IMR-90 (cell line): ENCODE measurements around the gene MPRIP. TPM values are rescaled to one million over a fixed set of nuclear protein-coding genes. Genes with fewer than 3 reads are reported as not detected.

Experiments
- ATAC-seq: fragments of 200-7000 bp; cut with Tn5 transposase; 2 replicates; pipeline ENCODE4 v1.9.1; 2020; ENCODE audit warnings: low read depth, mild to moderate bottlenecking, moderate library complexity
- BruUV-seq: library from RNA; stranded (reverse); fragments of 400-500 nt; replicated peaks from 2 replicates; lab custom pipeline; 2021; lab: Mats Ljungman, UMichigan
- CTCF ChIA-PET: fragments of 300-600 bp; formaldehyde crosslinking; extraction: SDS; loops from one replicate; lab custom pipeline; 2021; ENCODE audit warnings: antibody characterized with exemption; lab: Yijun Ruan, JAX
- POLR2A ChIA-PET: fragments of 300-600 bp; sonication (Branson Sonifier 250); formaldehyde crosslinking; loops from one replicate; lab custom pipeline; 2022; ENCODE audit warnings: antibody characterized with exemption; ENCODE audit not compliant: unreplicated experiment; lab: Charles Lee
- DNase-seq: peaks from one replicate; pipeline ENCODE4 v3.0.0; 2013
- H2AFZ ChIP-seq: replicated peaks from 2 replicates; pipeline ENCODE3; 2013; ENCODE audit warnings: low read length, mild to moderate bottlenecking; ENCODE audit not compliant: poor library complexity
- H2AK5ac ChIP-seq: 2 replicates; pipeline ENCODE4 v1.6.1; 2013; ENCODE audit warnings: low read depth, low read length, inconsistent platforms
- H2AK9ac ChIP-seq: replicated peaks from 2 replicates; pipeline ENCODE3; 2013; ENCODE audit warnings: mild to moderate bottlenecking, low read depth, low read length, moderate library complexity; ENCODE audit not compliant: poor library complexity
- H2BK120ac ChIP-seq: 2 replicates; pipeline ENCODE4 v1.6.1; 2013; ENCODE audit warnings: low read depth, low read length, inconsistent platforms
- H2BK15ac ChIP-seq: 3 replicates; pipeline ENCODE4 v1.6.1; 2013; ENCODE audit warnings: low read depth, low read length, inconsistent platforms
- H2BK20ac ChIP-seq: 2 replicates; pipeline ENCODE4 v1.6.1; 2013; ENCODE audit warnings: low read depth, mild to moderate bottlenecking, inconsistent platforms, low read length, moderate library complexity
- H2BK5ac ChIP-seq: 2 replicates; pipeline ENCODE4 v1.6.1; 2013; ENCODE audit warnings: mild to moderate bottlenecking, low read depth, low read length, inconsistent platforms; ENCODE audit not compliant: poor library complexity, severe bottlenecking
- H3K14ac ChIP-seq: replicated peaks from 2 replicates; pipeline ENCODE4 v1.6.1; 2013; ENCODE audit warnings: low read depth, low read length, inconsistent platforms
- H3K18ac ChIP-seq: 2 replicates; pipeline ENCODE4 v1.6.1; 2013; ENCODE audit warnings: low read depth, low read length, control low read depth
- H3K23ac ChIP-seq: 2 replicates; pipeline ENCODE4 v1.6.1; 2013; ENCODE audit warnings: low read depth, low read length, inconsistent platforms
- H3K27ac ChIP-seq: 2 replicates; pipeline ENCODE4 v1.5.1; 2013; ENCODE audit warnings: mild to moderate bottlenecking, control low read depth, low read length; ENCODE audit not compliant: insufficient read depth
- H3K27me3 ChIP-seq: 2 replicates; pipeline ENCODE4 v1.6.1; 2013; ENCODE audit warnings: low read length; ENCODE audit not compliant: control insufficient read depth, insufficient read depth
- H3K36me3 ChIP-seq: 2 replicates; pipeline ENCODE4 v1.6.1; 2013; ENCODE audit warnings: low read length, mixed read lengths; ENCODE audit not compliant: control insufficient read depth, insufficient read depth
- H3K4ac ChIP-seq: 2 replicates; pipeline ENCODE4 v1.6.1; 2013; ENCODE audit warnings: low read depth, low read length, inconsistent platforms
- H3K4me1 ChIP-seq: 2 replicates; pipeline ENCODE4 v1.6.1; 2013; ENCODE audit warnings: low read length, mixed read lengths; ENCODE audit not compliant: control insufficient read depth, insufficient read depth
- H3K4me2 ChIP-seq: 2 replicates; pipeline ENCODE4 v1.6.1; 2013; ENCODE audit warnings: low read depth, mild to moderate bottlenecking, control low read depth, low read length, moderate library complexity
- H3K4me3 ChIP-seq: 2 replicates; pipeline ENCODE4 v1.5.1; 2013; ENCODE audit warnings: low read depth, mild to moderate bottlenecking, control low read depth, low read length, moderate library complexity; ENCODE audit not compliant: insufficient read depth
- H3K56ac ChIP-seq: 2 replicates; pipeline ENCODE4 v1.6.1; 2013; ENCODE audit warnings: low read length, inconsistent platforms; ENCODE audit not compliant: insufficient read depth; ENCODE audit errors: extremely low read depth
- H3K79me1 ChIP-seq, 2 experiments: 2 replicates each; pipeline ENCODE4 v1.6.1; 2013; ENCODE audit warnings: low read length in 2 of 2, inconsistent platforms in 1 of 2, low read depth in 1 of 2
- H3K9ac ChIP-seq: 2 replicates; pipeline ENCODE4 v1.6.1; 2013; ENCODE audit warnings: low read depth, low read length, control low read depth
- H3K9me1 ChIP-seq: 2 replicates; pipeline ENCODE4 v1.6.1; 2013; ENCODE audit warnings: low read length, inconsistent platforms; ENCODE audit not compliant: insufficient read depth
- H3K9me3 ChIP-seq: 2 replicates; pipeline ENCODE4 v1.6.1; 2013; ENCODE audit warnings: low read length; ENCODE audit not compliant: control insufficient read depth, insufficient read depth
- H4K20me1 ChIP-seq: 2 replicates; pipeline ENCODE4 v1.6.1; 2013; ENCODE audit warnings: low read length, inconsistent platforms; ENCODE audit not compliant: insufficient read depth
- H4K5ac ChIP-seq: 2 replicates; pipeline ENCODE4 v1.6.1; 2013; ENCODE audit warnings: mild to moderate bottlenecking, low read depth, low read length, control low read depth
- H4K8ac ChIP-seq, 2 experiments: 2 replicates each; pipeline ENCODE4 v1.6.1; 2013; ENCODE audit warnings: low read depth in 2 of 2, low read length in 2 of 2, control low read depth in 1 of 2, inconsistent platforms in 1 of 2
- H4K91ac ChIP-seq: 2 replicates; pipeline ENCODE4 v1.6.1; 2013; ENCODE audit warnings: low read depth, low read length, inconsistent platforms; ENCODE audit not compliant: insufficient read depth
- BHLHE40 ChIP-seq: fragments of 150-350 bp; IDR thresholded peaks from 2 replicates; pipeline ENCODE4 v1.6.1; 2016; ENCODE audit warnings: mild to moderate bottlenecking, low read depth, low read length
- CEBPB ChIP-seq: IDR thresholded peaks from 2 replicates; pipeline ENCODE4 v1.6.1; 2012; ENCODE audit warnings: low read depth, low read length, improper control_type of control experiment
- CHD1 ChIP-seq: IDR thresholded peaks from 2 replicates; pipeline ENCODE4 v1.6.1; 2012; ENCODE audit warnings: low read depth, low read length, improper control_type of control experiment
- FOS ChIP-seq: fragments of 150-350 bp; IDR thresholded peaks from 2 replicates; pipeline ENCODE4 v1.6.1; 2016; ENCODE audit warnings: low read depth, low read length
- MAFK ChIP-seq: IDR thresholded peaks from 2 replicates; pipeline ENCODE4 v1.6.1; 2012; ENCODE audit warnings: low read depth, low read length, improper control_type of control experiment
- MAZ ChIP-seq: IDR thresholded peaks from 2 replicates; pipeline ENCODE4 v1.6.1; 2012; ENCODE audit warnings: low read depth, mild to moderate bottlenecking, low read length, improper control_type of control experiment, moderate library complexity, borderline replicate concordance
- MXI1 ChIP-seq: IDR thresholded peaks from 2 replicates; pipeline ENCODE4 v1.6.1; 2012; ENCODE audit warnings: low read depth, mild to moderate bottlenecking, low read length, moderate library complexity, borderline replicate concordance
- NFE2L2 ChIP-seq: fragments of 150-350 bp; IDR thresholded peaks from 2 replicates; pipeline ENCODE4 v1.6.1; 2016; ENCODE audit warnings: low read depth, mild to moderate bottlenecking, low read length
- POLR2A ChIP-seq: IDR thresholded peaks from 2 replicates; pipeline ENCODE4 v1.6.1; 2012; ENCODE audit warnings: mild to moderate bottlenecking, low read depth, low read length
- RAD21 ChIP-seq: IDR thresholded peaks from 2 replicates; pipeline ENCODE4 v1.6.1; 2012; ENCODE audit warnings: low read length, improper control_type of control experiment
- RCOR1 ChIP-seq: IDR thresholded peaks from 2 replicates; pipeline ENCODE4 v1.6.1; 2012; ENCODE audit warnings: mild to moderate bottlenecking, low read length, improper control_type of control experiment; ENCODE audit not compliant: insufficient replicate concordance
- RFX5 ChIP-seq: IDR thresholded peaks from 2 replicates; pipeline ENCODE4 v1.8.0; 2012; ENCODE audit warnings: low read depth, mild to moderate bottlenecking, low read length, moderate library complexity
- SMC3 ChIP-seq: fragments of 150-350 bp; IDR thresholded peaks from 2 replicates; pipeline ENCODE4 v1.6.1; 2016; ENCODE audit warnings: low read depth, mild to moderate bottlenecking, antibody characterized with exemption, low read length, moderate library complexity
- USF2 ChIP-seq: fragments of 150-350 bp; IDR thresholded peaks from 2 replicates; pipeline ENCODE4 v1.6.1; 2017; ENCODE audit warnings: mild to moderate bottlenecking, antibody characterized with exemption, low read length, low read depth
- dilution Hi-C: fragments of 300-500 bp; cut with HindIII; formaldehyde crosslinking; loops from one replicate; pipeline ENCODE4 v1.14.3; 2018; ENCODE audit warnings: low sequenced_read_pairs; ENCODE audit not compliant: unreplicated experiment
- in situ Hi-C: fragments of 300-500 bp; cut with MboI; formaldehyde crosslinking; loops from 3 replicates; pipeline ENCODE4 v1.14.3; 2019; ENCODE audit warnings: low sequenced_read_pairs, inconsistent platforms, mixed read lengths
- intact Hi-C: fragments of 100-400 bp; cut with micrococcal nuclease; formaldehyde crosslinking; loops from 2 replicates; pipeline ENCODE4 v1.10.0; 2022
- polyA plus RNA-seq, 3 experiments: library from polyadenylated mRNA; depleted of rRNA; stranded (reverse); fragments of >200 nt; gene quantifications; 2 replicates each; pipeline ENCODE4 v1.2.3, GENCODE V29; 2012; ENCODE audit warnings: low replicate concordance in 1 of 3
- total RNA-seq: library from RNA; depleted of rRNA; stranded (reverse); fragments of >200 nt; gene quantifications from 2 replicates; pipeline ENCODE4 v1.2.3, GENCODE V29; 2012
- TF ChIP-seq, protein P1 (sequence below): conservative IDR thresholded peaks from 2 replicates; pipeline ENCODE4 v1.5.1; 2012; ENCODE audit warnings: mild to moderate bottlenecking, low read depth, low read length, improper control_type of control experiment
- TF ChIP-seq, protein P2 (sequence below): fragments of 150-350 bp; IDR thresholded peaks from 2 replicates; pipeline ENCODE4 v1.6.1; 2016; ENCODE audit warnings: low read depth, mild to moderate bottlenecking, low read length, moderate library complexity, borderline replicate concordance

Gene MPRIP
- total and polyA plus RNA-seq, 2 of the 4 experiments (the other 2 are of a cell fraction): 111 to 149 TPM

DNA sequence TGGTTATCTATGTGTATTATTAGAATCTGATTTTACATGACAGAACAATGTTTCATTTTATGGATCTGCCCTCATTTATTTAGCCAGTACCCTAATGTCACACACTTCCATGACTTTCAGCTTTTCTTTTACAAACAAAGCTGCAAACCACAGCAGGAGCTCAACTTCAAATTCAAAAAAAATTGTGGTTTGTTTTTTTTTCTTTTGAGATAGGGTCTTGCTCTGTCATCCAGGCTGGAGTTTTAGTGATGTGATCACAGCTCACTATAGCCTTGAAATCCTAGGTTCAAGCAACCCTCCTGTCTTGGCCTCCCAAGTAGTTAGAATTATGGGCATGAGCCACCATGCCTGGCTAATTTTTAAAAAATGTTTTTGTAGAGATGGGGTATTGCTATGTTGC lies 8.2 kb upstream of the MPRIP start:
- Histone ChIP-seq H3K9me3 (no peaks in the 10 kb centered on the region), H2BK20ac (no peak overlapping the region), H3K4me3 (no peak overlapping the region), H3K36me3 (no peaks in the 10 kb centered on the region), H4K8ac (no peak overlapping the region), H3K27me3 (no peaks in the 10 kb centered on the region), H2BK5ac (no peak overlapping the region), H2AK9ac (no peak overlapping the region), H2BK120ac (no peak overlapping the region), H4K5ac (no peak overlapping the region), H3K18ac (no peak overlapping the region), H3K14ac (no peak overlapping the region), H3K79me1 (peaks cover 0 to 4% of the 10 kb centered on the region in 2 experiments; a peak in 1 of 4 replicates), H3K27ac (no peak overlapping the region), H3K9me1 (peaks cover 21% of the 10 kb centered on the region), H3K4me1 (peaks cover 18% of the 10 kb centered on the region), H3K4me2 (no peak overlapping the region), H3K9ac (no peak overlapping the region), H2BK15ac (no peak overlapping the region), H3K4ac (no peak overlapping the region), H4K20me1 (no peaks in the 10 kb centered on the region), H2AK5ac (no peak overlapping the region), H4K91ac (no peak overlapping the region), H2AFZ (no peak overlapping the region), H3K56ac (no peak overlapping the region), H3K23ac (no peak overlapping the region)
- ChIA-PET POLR2A (no interaction called here), CTCF (interaction anchor here (0.6 kb wide), 1 partner anchor 564 kb away, joined by 3 read pairs; no protein-coding TSS in a partner anchor)
- TF ChIP-seq RFX5: no peak
- TF ChIP-seq POLR2A: no peak
- no peak for TF ChIP-seq RCOR1
- no peak for TF ChIP-seq SMC3
- TF ChIP-seq FOS: no peak
- TF ChIP-seq NFE2L2: no peak
- no peak for TF ChIP-seq BHLHE40
- TF ChIP-seq, protein P1, sequence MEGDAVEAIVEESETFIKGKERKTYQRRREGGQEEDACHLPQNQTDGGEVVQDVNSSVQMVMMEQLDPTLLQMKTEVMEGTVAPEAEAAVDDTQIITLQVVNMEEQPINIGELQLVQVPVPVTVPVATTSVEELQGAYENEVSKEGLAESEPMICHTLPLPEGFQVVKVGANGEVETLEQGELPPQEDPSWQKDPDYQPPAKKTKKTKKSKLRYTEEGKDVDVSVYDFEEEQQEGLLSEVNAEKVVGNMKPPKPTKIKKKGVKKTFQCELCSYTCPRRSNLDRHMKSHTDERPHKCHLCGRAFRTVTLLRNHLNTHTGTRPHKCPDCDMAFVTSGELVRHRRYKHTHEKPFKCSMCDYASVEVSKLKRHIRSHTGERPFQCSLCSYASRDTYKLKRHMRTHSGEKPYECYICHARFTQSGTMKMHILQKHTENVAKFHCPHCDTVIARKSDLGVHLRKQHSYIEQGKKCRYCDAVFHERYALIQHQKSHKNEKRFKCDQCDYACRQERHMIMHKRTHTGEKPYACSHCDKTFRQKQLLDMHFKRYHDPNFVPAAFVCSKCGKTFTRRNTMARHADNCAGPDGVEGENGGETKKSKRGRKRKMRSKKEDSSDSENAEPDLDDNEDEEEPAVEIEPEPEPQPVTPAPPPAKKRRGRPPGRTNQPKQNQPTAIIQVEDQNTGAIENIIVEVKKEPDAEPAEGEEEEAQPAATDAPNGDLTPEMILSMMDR: no peak
- TF ChIP-seq, protein P2, sequence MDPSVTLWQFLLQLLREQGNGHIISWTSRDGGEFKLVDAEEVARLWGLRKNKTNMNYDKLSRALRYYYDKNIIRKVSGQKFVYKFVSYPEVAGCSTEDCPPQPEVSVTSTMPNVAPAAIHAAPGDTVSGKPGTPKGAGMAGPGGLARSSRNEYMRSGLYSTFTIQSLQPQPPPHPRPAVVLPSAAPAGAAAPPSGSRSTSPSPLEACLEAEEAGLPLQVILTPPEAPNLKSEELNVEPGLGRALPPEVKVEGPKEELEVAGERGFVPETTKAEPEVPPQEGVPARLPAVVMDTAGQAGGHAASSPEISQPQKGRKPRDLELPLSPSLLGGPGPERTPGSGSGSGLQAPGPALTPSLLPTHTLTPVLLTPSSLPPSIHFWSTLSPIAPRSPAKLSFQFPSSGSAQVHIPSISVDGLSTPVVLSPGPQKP: no peak
- no peak for TF ChIP-seq CEBPB
- TF ChIP-seq USF2: no peak
- TF ChIP-seq MAFK: no peak
- no peak for TF ChIP-seq MAZ
- no peak for TF ChIP-seq CHD1
- no peak for TF ChIP-seq RAD21
- no peak for TF ChIP-seq MXI1
- intact Hi-C loops (no loop called here), in situ Hi-C loops (no loop called here), dilution Hi-C loops (no loop called here)
- ATAC-seq (no peak), DNase-seq (no peak)
- BruUV-seq: no TSS peak
